Endodermal cell (in vitro differentiated cells): Measurements from ENCODE around the gene MED14. TPM values are rescaled to one million over a fixed set of nuclear protein-coding genes. Genes with fewer than 3 reads are reported as not detected.

Experiments used
- DNase-seq: peaks from one replicate; pipeline ENCODE4 v3.0.0-alpha.2; 2017
- H3K27ac ChIP-seq: 2 replicates; pipeline ENCODE4 v1.5.1; 2013; ENCODE audit warnings: mild to moderate bottlenecking, low read depth, low read length, moderate library complexity
- H3K27me3 ChIP-seq: 2 replicates; pipeline ENCODE4 v1.6.1; 2013; ENCODE audit warnings: mild to moderate bottlenecking, low read length, moderate library complexity; ENCODE audit not compliant: insufficient read depth, control insufficient read depth, poor library complexity, severe bottlenecking
- H3K36me3 ChIP-seq: 2 replicates; pipeline ENCODE4 v1.7.0; 2013; ENCODE audit warnings: mild to moderate bottlenecking, low read length, moderate library complexity; ENCODE audit not compliant: control insufficient read depth, insufficient read depth
- H3K4me1 ChIP-seq: one replicate; pipeline ENCODE4 v1.7.0; 2013; ENCODE audit warnings: low read length; ENCODE audit not compliant: control insufficient read depth, insufficient read depth
- H3K4me3 ChIP-seq: 2 replicates; pipeline ENCODE4 v1.5.1; 2013; ENCODE audit warnings: mild to moderate bottlenecking, low read length, moderate library complexity
- H3K9ac ChIP-seq: 2 replicates; pipeline ENCODE4 v1.6.1; 2013; ENCODE audit warnings: mild to moderate bottlenecking, low read length, moderate library complexity; ENCODE audit not compliant: poor library complexity, severe bottlenecking; ENCODE audit errors: extremely low read depth
- H3K9me3 ChIP-seq: 2 replicates; pipeline ENCODE4 v1.6.1; 2013; ENCODE audit warnings: mild to moderate bottlenecking, low read length, moderate library complexity; ENCODE audit not compliant: control insufficient read depth
- H3K27ac Mint-ChIP-seq: 2 replicates; pipeline ENCODE4 v1.8.0; 2020; ENCODE audit warnings: mixed read lengths
- H3K27me3 Mint-ChIP-seq: 2 replicates; pipeline ENCODE4 v1.8.0; 2021; ENCODE audit warnings: mild to moderate bottlenecking, mixed read lengths; ENCODE audit not compliant: insufficient read depth
- H3K36me3 Mint-ChIP-seq: 2 replicates; pipeline ENCODE4 v1.8.0; 2020; ENCODE audit warnings: low read depth, mixed read lengths
- H3K4me1 Mint-ChIP-seq: 2 replicates; pipeline ENCODE4 v1.8.0; 2020; ENCODE audit warnings: mixed read lengths
- H3K4me3 Mint-ChIP-seq: 2 replicates; pipeline ENCODE4 v1.8.0; 2020; ENCODE audit warnings: mild to moderate bottlenecking, moderate library complexity, mixed read lengths
- H3K9me3 Mint-ChIP-seq: 2 replicates; pipeline ENCODE4 v1.8.0; 2020; ENCODE audit warnings: mild to moderate bottlenecking, mixed read lengths
- CTCF ChIP-seq: fragments of 200-600 bp; sonication (generic); conservative IDR thresholded peaks from 2 replicates; pipeline ENCODE4 v1.5.0; 2021; ENCODE audit warnings: antibody characterized with exemption, mild to moderate bottlenecking
- WGBS, 2 experiments: methylation state at CpG; one replicate each; pipeline versions ENCODE4 v1.1.5 to v1.1.7; 2013; ENCODE audit warnings: missing lambda C conversion rate in 2 of 2, mixed read lengths in 1 of 2; ENCODE audit not compliant: insufficient coverage in 1 of 2, insufficient read length in 1 of 2; 5-methylcytosine and 5-hydroxymethylcytosine counted together
- total RNA-seq, 2 donors: library from RNA; stranded (reverse); fragmentation: NEBNext Ultra II Directional in 1 of 2; extraction: Animal tissue kit (Norgen Biotek cat#: 25700) in 1 of 2; gene quantifications; 2 replicates in 1 of 2; 3 replicates in 1 of 2; pipeline ENCODE4 v1.2.1, GENCODE V29; 2021

The MED14 gene
- total RNA-seq, 2 donors from 2014 or later, result 50.4 to 53.4 TPM

- Mint-ChIP-seq H3K27me3 (no peaks in the 10 kb centered on the region), H3K27ac (no peak overlapping the region), H3K9me3 (peaks cover 17% of the 10 kb centered on the region), H3K4me3 (no peak overlapping the region), H3K36me3 (no peaks in the 10 kb centered on the region), H3K4me1 (no peaks in the 10 kb centered on the region)
- Histone ChIP-seq H3K27ac (no peak overlapping the region), H3K9me3 (no peaks in the 10 kb centered on the region), H3K27me3 (no peaks in the 10 kb centered on the region), H3K9ac (no peak overlapping the region), H3K4me1 (no peaks in the 10 kb centered on the region), H3K4me3 (no peak overlapping the region), H3K36me3 (no peaks in the 10 kb centered on the region)
- 71% methylated on average over 1 of the region's 1 CpG; no CpG with 5 or more reads in 1 of the 2 experiments for WGBS, 2 experiments
- no peak for TF ChIP-seq CTCF
- no peak for DNase-seq
These were observed 26.4 kb upstream of the MED14 start for GRCh38 chrX:40761762-40762161.

GRCh38 chrX:40759374-40759773, 24.0 kb upstream of the MED14 start:
- no peaks in the 10 kb centered on the region for H3K4me1 ChIP-seq
- no peaks in the 10 kb centered on the region for H3K4me1 Mint-ChIP-seq
- H3K9ac ChIP-seq, result no peak overlapping the region
- no peaks in the 10 kb centered on the region for H3K36me3 Mint-ChIP-seq
- H3K27me3 ChIP-seq, result no peaks in the 10 kb centered on the region
- H3K9me3 Mint-ChIP-seq, result peaks cover 23% of the 10 kb centered on the region
- no peak overlapping the region for H3K27ac ChIP-seq
- H3K9me3 ChIP-seq, result no peaks in the 10 kb centered on the region
- TF ChIP-seq CTCF, result no peak
- DNase-seq, result no peak
- no peaks in the 10 kb centered on the region for H3K27me3 Mint-ChIP-seq
- no peak overlapping the region for H3K4me3 ChIP-seq
- WGBS, 2 experiments, result 90% methylated on average over 1 of the region's 1 CpG; no CpG with 5 or more reads in 1 of the 2 experiments
- no peaks in the 10 kb centered on the region for H3K36me3 ChIP-seq
- H3K4me3 Mint-ChIP-seq, result no peak overlapping the region
- H3K27ac Mint-ChIP-seq, result no peak overlapping the region

- no peak overlapping the region for H3K4me3 ChIP-seq
- H3K9ac ChIP-seq, result no peak overlapping the region
- DNase-seq, result no peak
- Mint-ChIP-seq H3K27me3 (no peaks in the 10 kb centered on the region), H3K4me3 (no peak overlapping the region), H3K9me3 (peaks cover 34% of the 10 kb centered on the region), H3K4me1 (no peaks in the 10 kb centered on the region), H3K27ac (no peak overlapping the region), H3K36me3 (no peaks in the 10 kb centered on the region)
- no peaks in the 10 kb centered on the region for H3K4me1 ChIP-seq
- H3K27me3 ChIP-seq, result no peaks in the 10 kb centered on the region
- H3K36me3 ChIP-seq, result no peaks in the 10 kb centered on the region
- H3K27ac ChIP-seq, result no peak overlapping the region
- TF ChIP-seq CTCF, result no peak
- H3K9me3 ChIP-seq, result peaks cover 4% of the 10 kb centered on the region
- 86% methylated on average over 1 of the region's 1 CpG; no CpG with 5 or more reads in 1 of the 2 experiments for WGBS, 2 experiments
These were observed 21.7 kb upstream of the MED14 start for GRCh38 chrX:40757058-40757457.
